Measurements from ENCODE around the gene GALNT9.

- no peak for TF ChIP-seq CTCF (IDR thresholded peaks at IDR 0.05)
- TF ChIP-seq POLR2AphosphoS5 (IDR thresholded peaks at IDR 0.05), result no peak
Measured at GRCh38 chr12:132218527-132218875, 110.9 kb downstream of the GALNT9 start.

All from sigmoid colon (tissue), 4 donors.